ENCODE measurements around the gene FMC1.

GRCh38 chr7:139294241-139294640, 46.9 kb upstream of the FMC1 start:
- TF ChIP-seq GATA2 (IDR thresholded peaks at IDR 0.05; ENCODE audit: low read depth, low read length): no peak
- no peak for TF ChIP-seq GATA3 (IDR thresholded peaks at IDR 0.05; ENCODE audit: low read depth, low read length)

Measured in SH-SY5Y (cell line).